OCI-LY7 (cell line): ENCODE data around the gene IL9. TPM values are rescaled to one million over a fixed set of nuclear protein-coding genes. Genes with fewer than 3 reads are reported as not detected.

ENCODE experiments used
- BruUV-seq: library from RNA; stranded (reverse); fragments of 400-500 nt; replicated peaks from 2 replicates; lab custom pipeline; 2021; lab: Mats Ljungman, UMichigan
- CTCF ChIA-PET: fragments of 300-600 bp; sonication (Branson Sonifier 250); formaldehyde crosslinking; loops from one replicate; lab custom pipeline; 2022; ENCODE audit warnings: antibody characterized with exemption; ENCODE audit not compliant: unreplicated experiment; lab: Charles Lee
- POLR2A ChIA-PET: fragments of 300-600 bp; sonication (Branson Sonifier 250); formaldehyde crosslinking; loops from one replicate; lab custom pipeline; 2022; ENCODE audit warnings: antibody characterized with exemption; lab: Charles Lee
- DNase-seq: peaks from one replicate; pipeline ENCODE4 v3.0.0-alpha.2; 2015; ENCODE audit warnings: low spot score
- H2AFZ ChIP-seq: fragments of 200-600 bp; sonication (generic), shearing (Covaris generic); 2 replicates; pipeline ENCODE4 v1.6.1; 2014; ENCODE audit warnings: mild to moderate bottlenecking, antibody characterized with exemption, low read length, moderate library complexity
- H3K27ac ChIP-seq: fragments of 200-600 bp; sonication (generic); 2 replicates; pipeline ENCODE4 v1.5.1; 2014; ENCODE audit warnings: mixed run types, low read depth, mild to moderate bottlenecking, moderate library complexity, low read length, inconsistent platforms; ENCODE audit not compliant: poor library complexity, severe bottlenecking
- H3K36me3 ChIP-seq: fragments of 200-600 bp; sonication (generic); 2 replicates; pipeline ENCODE4 v1.6.1; 2014; ENCODE audit warnings: mild to moderate bottlenecking, antibody characterized with exemption, low read length, moderate library complexity, mixed read lengths; ENCODE audit not compliant: insufficient read depth
- H3K4me1 ChIP-seq: fragments of 200-600 bp; sonication (generic); 2 replicates; pipeline ENCODE4 v1.5.1; 2014; ENCODE audit warnings: mild to moderate bottlenecking, low read length; ENCODE audit not compliant: insufficient read depth, poor library complexity, severe bottlenecking
- H3K4me2 ChIP-seq: fragments of 200-600 bp; sonication (generic); 2 replicates; pipeline ENCODE4 v1.6.1; 2014; ENCODE audit warnings: mild to moderate bottlenecking, low read length
- H3K4me3 ChIP-seq: fragments of 200-600 bp; sonication (generic); 2 replicates; pipeline ENCODE4 v1.5.1; 2014; ENCODE audit warnings: mild to moderate bottlenecking, low read depth, low read length; ENCODE audit not compliant: poor library complexity, severe bottlenecking
- H3K79me2 ChIP-seq: fragments of 200-600 bp; sonication (generic); 2 replicates; pipeline ENCODE4 v1.6.1; 2016; ENCODE audit warnings: low read depth, mild to moderate bottlenecking, low read length, moderate library complexity, mixed read lengths; ENCODE audit not compliant: insufficient read depth
- H3K9me2 ChIP-seq: fragments of 200-600 bp; sonication (generic); 2 replicates; pipeline ENCODE4 v1.6.1; 2016; ENCODE audit warnings: mild to moderate bottlenecking, low read length, mixed read lengths; ENCODE audit not compliant: insufficient read depth
- H3K9me3 ChIP-seq: fragments of 200-600 bp; sonication (generic); 2 replicates; pipeline ENCODE4 v1.6.1; 2014; ENCODE audit warnings: mild to moderate bottlenecking, mixed run types, low read length, mixed read lengths
- H4K20me1 ChIP-seq: fragments of 200-600 bp; sonication (generic); 2 replicates; pipeline ENCODE4 v1.6.1; 2014; ENCODE audit warnings: mild to moderate bottlenecking, antibody characterized with exemption, low read length, moderate library complexity, mixed read lengths; ENCODE audit not compliant: insufficient read depth
- EZH2phosphoT487 ChIP-seq: fragments of 200-600 bp; sonication (generic); IDR thresholded peaks from 2 replicates; pipeline ENCODE4 v1.6.1; 2018; ENCODE audit warnings: low read depth, borderline replicate concordance, mild to moderate bottlenecking, mixed run types, antibody characterized with exemption, low read length, moderate library complexity, mixed read lengths
- intact Hi-C: fragments of 100-400 bp; cut with micrococcal nuclease; formaldehyde crosslinking; loops from one replicate; pipeline ENCODE4 v1.10.0; 2022; ENCODE audit not compliant: unreplicated experiment
- total RNA-seq, 2 experiments: library from RNA; depleted of rRNA in 1 of 2; stranded (reverse); fragments of >200 nt in 1 of 2; shearing (Covaris generic) in 1 of 2; gene quantifications; 2 replicates each; pipeline ENCODE4 v1.2.3, GENCODE V29; 2014 to 2022
- TF ChIP-seq, protein P1 (sequence below): fragments of 200-600 bp; sonication (generic); conservative IDR thresholded peaks from 2 replicates; pipeline ENCODE4 v1.5.1; 2014; ENCODE audit warnings: mild to moderate bottlenecking, antibody characterized with exemption, low read length, moderate library complexity, mixed read lengths

IL9 gene
- total RNA-seq, 2 experiments from 2014 or later, result not detected

DNA sequence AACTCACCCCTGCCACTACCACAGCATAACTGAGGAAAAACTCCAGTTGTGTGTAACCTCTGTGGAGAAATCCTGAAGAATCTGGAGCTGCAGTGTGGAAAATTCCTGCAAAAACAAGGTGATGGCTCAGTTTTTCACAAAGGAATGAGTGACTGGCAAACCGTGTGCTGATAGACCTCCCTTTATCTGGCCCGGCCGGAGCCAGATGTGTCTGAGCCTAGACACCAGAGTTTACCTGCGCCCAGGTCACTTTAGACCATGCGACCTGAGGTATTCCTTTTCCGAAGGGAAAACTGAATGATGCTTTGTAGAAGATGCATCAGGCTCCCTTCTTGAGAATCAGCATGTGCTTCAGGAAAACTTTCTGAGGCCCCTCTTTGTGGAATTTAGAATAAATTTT lies 45.0 kb downstream of the IL9 start:
- H3K4me1 ChIP-seq, result no peaks in the 10 kb centered on the region
- no peaks in the 10 kb centered on the region for H3K9me2 ChIP-seq
- H2AFZ ChIP-seq, result no peak overlapping the region
- POLR2A ChIA-PET, result no interaction called here
- intact Hi-C loops, result no loop called here
- no peaks in the 10 kb centered on the region for H3K79me2 ChIP-seq
- H4K20me1 ChIP-seq, result no peaks in the 10 kb centered on the region
- CTCF ChIA-PET, result no interaction called here
- no TSS peak for BruUV-seq
- DNase-seq, result no peak
- H3K36me3 ChIP-seq, result no peaks in the 10 kb centered on the region
- H3K4me2 ChIP-seq, result no peak overlapping the region
- H3K4me3 ChIP-seq, result no peak overlapping the region
- no peak for TF ChIP-seq EZH2phosphoT487
- TF ChIP-seq, protein P1, sequence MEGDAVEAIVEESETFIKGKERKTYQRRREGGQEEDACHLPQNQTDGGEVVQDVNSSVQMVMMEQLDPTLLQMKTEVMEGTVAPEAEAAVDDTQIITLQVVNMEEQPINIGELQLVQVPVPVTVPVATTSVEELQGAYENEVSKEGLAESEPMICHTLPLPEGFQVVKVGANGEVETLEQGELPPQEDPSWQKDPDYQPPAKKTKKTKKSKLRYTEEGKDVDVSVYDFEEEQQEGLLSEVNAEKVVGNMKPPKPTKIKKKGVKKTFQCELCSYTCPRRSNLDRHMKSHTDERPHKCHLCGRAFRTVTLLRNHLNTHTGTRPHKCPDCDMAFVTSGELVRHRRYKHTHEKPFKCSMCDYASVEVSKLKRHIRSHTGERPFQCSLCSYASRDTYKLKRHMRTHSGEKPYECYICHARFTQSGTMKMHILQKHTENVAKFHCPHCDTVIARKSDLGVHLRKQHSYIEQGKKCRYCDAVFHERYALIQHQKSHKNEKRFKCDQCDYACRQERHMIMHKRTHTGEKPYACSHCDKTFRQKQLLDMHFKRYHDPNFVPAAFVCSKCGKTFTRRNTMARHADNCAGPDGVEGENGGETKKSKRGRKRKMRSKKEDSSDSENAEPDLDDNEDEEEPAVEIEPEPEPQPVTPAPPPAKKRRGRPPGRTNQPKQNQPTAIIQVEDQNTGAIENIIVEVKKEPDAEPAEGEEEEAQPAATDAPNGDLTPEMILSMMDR, result no peak
- no peaks in the 10 kb centered on the region for H3K9me3 ChIP-seq
- no peak overlapping the region for H3K27ac ChIP-seq

DNA sequence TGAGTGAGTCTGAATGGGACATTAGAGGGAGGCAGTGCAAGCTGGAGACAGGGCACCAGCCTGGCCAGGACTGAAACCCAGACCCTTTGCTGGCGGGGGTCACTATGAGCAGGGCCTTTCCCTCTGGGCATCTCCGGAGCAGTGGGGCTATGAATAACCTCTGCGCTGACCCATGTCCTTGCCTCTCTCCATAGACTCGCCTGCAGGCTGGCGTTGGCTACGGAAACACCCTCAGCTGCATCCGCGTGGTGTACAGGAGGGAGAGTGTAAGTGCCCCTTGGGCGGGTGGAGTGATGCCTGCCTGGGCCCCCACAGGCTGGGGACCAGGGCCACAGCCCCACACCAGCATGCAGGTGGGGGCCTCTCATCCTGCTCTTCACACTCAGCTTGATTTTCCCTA lies 45.4 kb downstream of the IL9 start:
- no TSS peak for BruUV-seq
- no peak overlapping the region for H3K4me2 ChIP-seq
- CTCF ChIA-PET, result no interaction called here

DNA sequence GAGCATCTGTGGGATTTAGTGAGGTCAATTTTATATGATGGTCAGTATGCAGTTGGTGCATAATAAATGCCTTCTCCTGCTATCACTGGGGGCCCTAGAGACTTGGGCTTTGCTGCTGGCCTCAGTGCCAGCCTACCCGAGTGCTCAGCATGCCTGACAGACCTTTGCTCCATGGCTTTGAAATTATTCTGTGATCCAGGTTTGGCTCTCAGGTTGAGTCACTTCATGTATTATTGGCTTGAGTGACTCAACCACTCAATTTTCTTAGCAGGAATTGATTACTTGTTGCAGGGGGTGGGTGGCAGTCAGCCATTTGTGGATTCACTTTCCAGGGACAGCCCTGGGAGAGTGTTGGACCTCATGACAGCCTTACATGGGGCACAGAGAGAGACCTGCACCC lies 47.7 kb downstream of the IL9 start:
- no TSS peak for BruUV-seq
- POLR2A ChIA-PET, result no interaction called here
- Histone ChIP-seq H3K4me1 (no peaks in the 10 kb centered on the region), H3K4me2 (no peak overlapping the region), H3K79me2 (no peaks in the 10 kb centered on the region), H3K9me2 (no peaks in the 10 kb centered on the region), H3K9me3 (no peaks in the 10 kb centered on the region), H3K36me3 (no peaks in the 10 kb centered on the region), H2AFZ (no peak overlapping the region), H3K27ac (no peak overlapping the region), H4K20me1 (no peaks in the 10 kb centered on the region), H3K4me3 (no peak overlapping the region)
- intact Hi-C loops, result no loop called here
- no peak for DNase-seq
- CTCF ChIA-PET, result no interaction called here
- no peak for TF ChIP-seq EZH2phosphoT487
- TF ChIP-seq, protein P1, result no peak

More for the DNA sequence above, 45.4 kb downstream of the IL9 start:
- H4K20me1 ChIP-seq, result no peaks in the 10 kb centered on the region
- no peak for DNase-seq
- no peak overlapping the region for H3K4me3 ChIP-seq
- no peaks in the 10 kb centered on the region for H3K4me1 ChIP-seq
- no peaks in the 10 kb centered on the region for H3K79me2 ChIP-seq
- no peak for TF ChIP-seq EZH2phosphoT487
- TF ChIP-seq, protein P1, result no peak
- H2AFZ ChIP-seq, result no peak overlapping the region
- H3K9me2 ChIP-seq, result no peaks in the 10 kb centered on the region
- intact Hi-C loops, result no loop called here
- H3K36me3 ChIP-seq, result no peaks in the 10 kb centered on the region
- H3K27ac ChIP-seq, result no peak overlapping the region
- no peaks in the 10 kb centered on the region for H3K9me3 ChIP-seq
- POLR2A ChIA-PET, result no interaction called here
